22Rv1 (cell line): ENCODE results near the gene RASA3.

Experiments used
- H3K27ac ChIP-seq: fragments of 450-650 bp; 2 replicates; pipeline ENCODE4 v1.5.1; 2017
- CTCF ChIP-seq: fragments of 450-650 bp; IDR thresholded peaks from 2 replicates; pipeline ENCODE4 v1.5.1; 2017; ENCODE audit warnings: mild to moderate bottlenecking
- ZFX ChIP-seq: fragments of 450-650 bp; IDR thresholded peaks from 2 replicates; pipeline ENCODE4 v1.6.1; 2017; ENCODE audit warnings: antibody characterized with exemption, borderline replicate concordance

The RASA3 gene

DNA sequence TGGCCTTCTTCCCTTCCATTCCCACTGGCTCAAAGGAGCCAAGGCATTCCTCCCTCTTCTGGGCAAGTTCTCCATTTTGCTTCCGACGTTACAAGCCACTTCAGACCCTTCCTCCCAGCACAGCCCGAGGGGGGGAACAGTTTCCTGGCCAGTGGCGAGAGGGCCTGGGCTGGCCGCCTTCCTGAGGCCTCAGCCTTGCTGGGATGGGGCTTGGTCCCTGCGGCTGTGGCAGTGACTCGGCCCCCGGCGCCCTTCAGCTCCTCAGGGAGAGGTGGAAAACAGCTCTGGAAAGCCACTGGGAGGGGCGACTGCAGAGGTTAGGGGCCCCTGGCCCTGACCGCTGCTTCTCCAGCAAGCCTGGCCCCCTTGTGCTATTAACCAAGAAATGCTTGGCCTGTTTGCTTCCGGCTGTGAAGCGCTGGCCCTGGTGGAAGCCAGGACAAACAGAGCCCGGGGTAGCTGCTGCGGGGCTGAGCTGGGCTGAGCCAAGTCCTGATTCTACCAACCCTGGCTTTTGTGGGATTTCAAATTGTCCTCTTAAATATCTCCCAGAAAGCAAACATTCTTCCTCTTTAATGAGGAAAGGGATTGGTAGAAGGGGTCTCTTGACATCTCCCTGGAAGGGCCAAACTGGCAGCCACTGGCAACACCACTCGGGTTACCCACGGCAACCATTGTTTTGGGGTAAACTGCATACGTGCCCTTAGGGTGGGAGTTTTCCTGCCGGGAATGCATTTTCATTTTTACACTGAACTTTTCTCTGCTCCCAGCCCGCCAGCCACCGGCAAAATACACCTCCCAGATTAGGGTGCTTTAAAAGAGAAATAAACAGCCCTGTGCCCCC is 197.2 kb downstream of the RASA3 start:
- TF ChIP-seq CTCF (no peak), ZFX (no peak)
- no peak overlapping the region for H3K27ac ChIP-seq

DNA sequence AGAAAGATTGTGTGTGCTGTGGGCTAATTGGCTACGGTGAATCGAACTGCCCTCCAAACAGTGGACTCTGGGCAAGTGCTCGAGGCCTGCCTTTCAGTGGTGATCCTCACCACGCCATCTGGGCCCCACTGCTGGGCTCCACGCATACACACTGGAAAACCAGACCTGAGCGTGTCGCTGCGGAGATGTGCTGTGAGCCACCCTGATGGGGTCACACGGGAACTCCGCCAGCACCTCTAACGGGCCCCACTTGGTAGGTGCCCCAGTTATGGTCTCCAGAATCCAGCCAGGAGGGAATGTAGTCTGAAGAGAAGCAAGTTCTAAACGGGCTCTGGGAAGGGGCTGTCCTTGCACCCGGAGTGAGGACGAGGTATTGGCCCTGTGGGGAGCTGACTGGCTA is 197.8 kb downstream of the RASA3 start:
- no peak overlapping the region for H3K27ac ChIP-seq
- no peak for TF ChIP-seq CTCF
- no peak for TF ChIP-seq ZFX

DNA sequence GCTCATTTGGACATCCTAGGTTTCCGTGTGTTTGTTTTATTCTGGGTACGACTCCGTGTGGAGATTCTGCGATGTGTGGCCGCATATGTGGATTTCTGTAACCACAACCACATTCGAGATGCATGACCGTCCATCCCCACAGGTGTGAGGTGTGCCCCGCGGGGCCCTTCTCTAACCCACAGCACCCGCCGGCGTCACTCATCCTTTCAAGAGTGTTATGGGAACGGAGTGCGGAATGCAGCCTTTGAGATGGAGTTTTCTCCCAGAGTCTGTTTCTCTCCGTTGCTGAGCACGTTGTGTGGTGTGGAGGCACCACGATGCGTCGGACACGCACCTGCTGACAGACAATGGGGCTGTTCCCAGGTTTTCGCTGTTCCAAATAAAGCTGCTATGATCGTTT is 198.5 kb downstream of the RASA3 start:
- TF ChIP-seq ZFX: no peak
- no peak for TF ChIP-seq CTCF
- no peak overlapping the region for H3K27ac ChIP-seq

- no peak overlapping the region for H3K27ac ChIP-seq
- TF ChIP-seq CTCF (no peak), ZFX (no peak)
These were observed 200.5 kb downstream of the RASA3 start for GRCh38 chr13:113931841-113932459.

DNA sequence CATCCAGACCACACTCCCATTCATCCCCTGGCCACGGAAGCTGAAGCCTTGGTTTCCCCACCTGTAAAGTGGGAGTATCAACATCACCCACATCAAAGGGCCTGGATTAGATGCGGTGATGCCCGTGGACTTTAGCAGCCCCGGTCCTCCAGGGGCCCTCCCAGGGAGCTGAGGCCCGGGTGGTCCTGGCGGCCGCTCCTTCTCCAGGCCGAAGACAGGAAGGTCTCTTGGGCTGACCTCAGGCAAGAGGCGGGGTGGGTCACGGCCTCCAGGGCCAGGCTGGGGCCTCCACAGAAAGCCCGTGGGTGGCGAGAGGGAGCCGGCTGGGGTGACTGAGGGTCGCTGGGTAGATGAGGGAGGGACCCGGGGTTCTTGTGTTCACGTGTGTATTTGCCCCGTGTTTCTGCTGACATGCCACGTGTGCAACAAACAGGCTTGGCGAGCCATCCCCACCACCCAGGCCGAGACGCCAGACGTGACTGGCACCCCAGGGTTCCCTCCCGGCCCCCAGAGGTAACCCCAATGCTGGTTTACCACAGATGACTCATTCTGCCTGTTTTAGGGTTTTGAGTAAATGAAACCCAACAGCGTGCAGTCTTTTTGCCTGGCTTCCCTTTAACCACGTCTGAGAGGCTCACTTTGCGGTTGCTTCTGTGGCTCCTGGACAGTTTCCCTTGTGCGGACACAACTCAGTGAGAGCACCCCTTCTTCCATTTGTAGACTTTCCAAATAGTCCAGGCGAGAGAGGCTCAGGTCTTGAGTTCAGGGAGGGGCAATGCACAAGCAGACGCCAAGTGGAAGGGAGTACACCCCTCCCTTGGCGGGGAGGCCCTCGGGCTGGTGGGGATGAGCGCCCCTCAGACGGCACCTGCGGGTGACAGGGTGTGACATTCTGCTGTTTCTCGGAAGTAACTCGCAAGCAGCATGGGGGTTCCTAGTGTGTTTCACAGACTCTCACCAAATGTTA is 201.5 kb downstream of the RASA3 start:
- no peak for TF ChIP-seq CTCF
- TF ChIP-seq ZFX: no peak
- no peak overlapping the region for H3K27ac ChIP-seq

DNA sequence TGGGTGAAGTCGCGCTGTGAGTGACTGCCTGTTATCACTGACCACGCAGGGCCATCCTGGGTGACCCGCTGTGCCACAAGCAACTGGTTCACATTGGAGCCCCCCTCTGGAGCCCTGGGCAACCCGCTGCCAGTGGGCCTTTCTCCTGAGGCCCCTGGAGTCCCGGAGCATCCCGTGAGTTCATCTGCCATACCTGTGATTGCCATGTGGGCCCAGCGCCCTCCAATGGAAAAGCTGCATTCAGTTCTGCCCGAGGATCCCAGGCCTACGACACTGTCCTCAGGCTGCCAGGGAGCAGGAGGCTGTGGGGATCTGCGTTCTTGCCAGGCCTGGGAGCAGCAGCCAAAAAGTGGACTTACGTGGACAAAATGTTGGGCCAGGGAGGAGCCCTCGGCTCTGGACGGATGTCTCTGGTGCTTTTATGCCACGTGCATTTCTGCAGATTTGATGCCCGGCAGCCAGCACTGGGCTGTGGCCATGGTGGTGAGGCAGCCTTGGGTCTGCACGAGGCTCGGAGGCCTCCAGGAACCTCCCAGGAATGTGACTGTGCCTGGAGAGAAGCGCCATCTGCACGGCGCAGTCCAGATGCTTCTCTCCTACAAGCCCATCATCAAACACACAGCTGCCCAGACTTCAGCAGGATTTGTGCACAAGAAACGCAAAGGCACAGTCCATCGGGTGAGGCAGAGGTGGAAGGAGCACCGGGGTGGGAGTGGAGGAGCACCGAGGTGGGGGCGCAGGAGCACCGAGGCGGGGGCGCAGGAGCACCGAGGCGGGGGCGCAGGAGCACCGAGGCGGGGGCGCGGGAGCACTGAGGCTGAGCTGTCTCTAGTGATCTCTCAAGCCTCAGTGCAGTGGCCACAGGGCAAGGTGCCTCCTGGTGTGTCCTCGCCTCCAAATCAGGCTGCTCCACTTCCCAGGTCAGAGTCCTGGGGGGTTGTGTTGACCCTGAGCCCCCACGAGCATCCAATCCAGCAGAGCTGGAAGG is 202.5 kb downstream of the RASA3 start:
- TF ChIP-seq CTCF (no peak), ZFX (no peak)
- H3K27ac ChIP-seq: no peak overlapping the region
